SK-N-SH treated with all-trans-retinoic acid at 6 μM for 48 hours (cell line): Measurements from ENCODE around the gene MYBPC3.

ENCODE experiments used
- PPARA ChIP-seq: fragments of 250-450 bp; sonication (Bioruptor Pico); IDR thresholded peaks from 2 replicates; pipeline ENCODE4 v1.5.0; 2020; ENCODE audit warnings: mild to moderate bottlenecking, borderline replicate concordance
- RARB ChIP-seq: fragments of 250-450 bp; sonication (Bioruptor Pico); IDR thresholded peaks from 2 replicates; pipeline ENCODE4 v1.8.0; 2021; ENCODE audit warnings: mild to moderate bottlenecking, moderate library complexity
- TOX ChIP-seq: fragments of 250-450 bp; sonication (Bioruptor Pico); IDR thresholded peaks from 2 replicates; pipeline ENCODE4 v1.8.0; 2021; ENCODE audit warnings: mild to moderate bottlenecking, moderate library complexity, borderline replicate concordance

DNA sequence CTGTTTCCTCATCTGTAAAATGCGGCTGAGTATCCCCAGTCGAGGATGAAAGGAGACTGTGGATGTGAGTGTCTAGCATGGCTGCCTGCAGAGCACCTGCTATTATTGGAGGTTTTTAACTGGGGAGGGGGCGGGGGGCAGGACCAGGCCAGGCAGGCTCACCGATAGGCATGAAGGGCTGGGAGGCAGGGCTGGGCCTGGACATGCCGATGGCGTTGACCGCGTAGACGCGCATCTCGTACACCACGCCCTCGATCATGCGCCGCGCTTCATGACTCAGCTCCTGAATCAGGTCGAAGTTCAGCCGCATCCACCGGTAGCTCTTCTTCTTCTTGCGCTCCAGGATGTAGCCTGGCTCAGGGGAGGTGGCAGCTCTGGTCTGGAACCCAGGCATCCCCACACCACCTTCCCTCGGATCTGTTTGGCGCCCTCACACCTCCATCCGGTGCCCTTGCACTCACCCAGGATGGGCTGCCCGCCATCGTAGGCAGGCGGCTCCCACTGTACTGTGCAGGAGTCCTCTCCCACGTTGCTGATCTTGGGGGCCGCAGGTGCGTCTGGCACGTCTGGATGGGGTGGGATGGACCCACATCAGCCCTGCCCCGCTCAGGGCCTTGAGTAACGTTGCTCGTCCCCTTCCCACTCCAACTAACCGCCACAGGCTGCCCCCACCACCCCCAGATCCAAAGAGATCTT lies 15.1 kb downstream of the MYBPC3 start:
- TF ChIP-seq TOX = no peak
- TF ChIP-seq RARB (CRISPR knock-in tag) = no peak
- no peak for TF ChIP-seq PPARA (CRISPR knock-in tag)
